Measurements from ENCODE around the gene ATRAID. TPM values are rescaled to one million over a fixed set of nuclear protein-coding genes. Genes with fewer than 3 reads are reported as not detected.

Gene ATRAID
- total RNA-seq, 1 donor from 2014 or later, result 150 TPM

DNA sequence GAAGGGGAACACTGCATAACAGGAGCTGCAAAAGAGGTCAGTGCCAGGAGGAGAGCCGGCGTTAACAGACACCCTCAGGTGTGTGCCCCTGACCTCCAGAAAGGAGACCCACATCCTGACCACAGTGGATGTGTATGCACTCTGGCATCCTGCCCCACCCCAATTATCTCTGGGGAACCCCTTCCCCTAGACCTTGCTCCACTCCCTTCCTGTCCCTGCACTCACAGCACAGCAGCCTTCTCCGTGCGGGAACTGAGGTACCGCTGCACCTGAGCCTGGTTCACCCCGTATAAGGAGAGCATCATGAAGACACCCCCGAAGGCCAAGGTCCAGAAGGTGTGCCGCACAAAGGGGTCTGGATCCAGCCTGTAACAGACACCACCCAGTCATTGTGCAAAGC lies 7.3 kb upstream of the ATRAID start:
- intact Hi-C loops (cut with DNase I), result no loop called here
- TF ChIP-seq, protein P1, sequence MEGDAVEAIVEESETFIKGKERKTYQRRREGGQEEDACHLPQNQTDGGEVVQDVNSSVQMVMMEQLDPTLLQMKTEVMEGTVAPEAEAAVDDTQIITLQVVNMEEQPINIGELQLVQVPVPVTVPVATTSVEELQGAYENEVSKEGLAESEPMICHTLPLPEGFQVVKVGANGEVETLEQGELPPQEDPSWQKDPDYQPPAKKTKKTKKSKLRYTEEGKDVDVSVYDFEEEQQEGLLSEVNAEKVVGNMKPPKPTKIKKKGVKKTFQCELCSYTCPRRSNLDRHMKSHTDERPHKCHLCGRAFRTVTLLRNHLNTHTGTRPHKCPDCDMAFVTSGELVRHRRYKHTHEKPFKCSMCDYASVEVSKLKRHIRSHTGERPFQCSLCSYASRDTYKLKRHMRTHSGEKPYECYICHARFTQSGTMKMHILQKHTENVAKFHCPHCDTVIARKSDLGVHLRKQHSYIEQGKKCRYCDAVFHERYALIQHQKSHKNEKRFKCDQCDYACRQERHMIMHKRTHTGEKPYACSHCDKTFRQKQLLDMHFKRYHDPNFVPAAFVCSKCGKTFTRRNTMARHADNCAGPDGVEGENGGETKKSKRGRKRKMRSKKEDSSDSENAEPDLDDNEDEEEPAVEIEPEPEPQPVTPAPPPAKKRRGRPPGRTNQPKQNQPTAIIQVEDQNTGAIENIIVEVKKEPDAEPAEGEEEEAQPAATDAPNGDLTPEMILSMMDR (IDR thresholded peaks at IDR 0.05), result no peak
- TF ChIP-seq POLR2A (IDR thresholded peaks at IDR 0.05), result no peak
- TF ChIP-seq POLR2AphosphoS5 (IDR thresholded peaks at IDR 0.05; ENCODE audit: insufficient read depth in 1 of 2, low read depth in 1 of 2), result no peak

DNA sequence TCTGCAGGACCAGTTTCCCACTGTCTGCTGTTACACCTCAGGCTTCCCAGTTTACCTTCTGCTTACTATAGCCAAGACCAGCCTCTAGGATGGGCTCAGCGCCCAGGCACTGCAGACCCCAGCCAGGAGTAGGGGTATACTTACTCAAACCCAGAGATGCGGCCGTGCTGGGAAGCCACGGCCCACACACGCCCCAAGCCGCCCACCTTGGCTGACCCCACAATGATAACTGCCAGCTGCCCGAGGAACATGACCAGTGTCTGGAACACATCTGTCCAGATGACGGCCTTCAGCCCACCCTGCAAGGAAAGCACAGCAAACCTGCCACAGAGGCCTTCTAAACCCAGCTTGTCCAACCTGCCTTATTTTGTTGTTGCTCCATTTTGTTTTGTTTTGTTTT lies 6.6 kb upstream of the ATRAID start:
- H3K36me3 ChIP-seq, result peaks cover 0 to 55% of the 10 kb centered on the region in 2 donors
- TF ChIP-seq, protein P1 (IDR thresholded peaks at IDR 0.05), result no peak
- no peak for TF ChIP-seq POLR2AphosphoS5 (IDR thresholded peaks at IDR 0.05; ENCODE audit: insufficient read depth in 1 of 2, low read depth in 1 of 2)
- TF ChIP-seq POLR2A (IDR thresholded peaks at IDR 0.05), result no peak

More for the DNA sequence above, 7.3 kb upstream of the ATRAID start:
- Histone ChIP-seq H3K9me3 (no peaks in the 10 kb centered on the region), H3K36me3 (peaks cover 0 to 55% of the 10 kb centered on the region in 2 donors), H3K4me1 (no peaks in the 10 kb centered on the region), H3K27me3 (no peaks in the 10 kb centered on the region), H3K27ac (no peak overlapping the region), H3K4me3 (no peak overlapping the region)
- no peak for DNase-seq (ENCODE audit: extremely low spot score in 2 of 2)

DNA sequence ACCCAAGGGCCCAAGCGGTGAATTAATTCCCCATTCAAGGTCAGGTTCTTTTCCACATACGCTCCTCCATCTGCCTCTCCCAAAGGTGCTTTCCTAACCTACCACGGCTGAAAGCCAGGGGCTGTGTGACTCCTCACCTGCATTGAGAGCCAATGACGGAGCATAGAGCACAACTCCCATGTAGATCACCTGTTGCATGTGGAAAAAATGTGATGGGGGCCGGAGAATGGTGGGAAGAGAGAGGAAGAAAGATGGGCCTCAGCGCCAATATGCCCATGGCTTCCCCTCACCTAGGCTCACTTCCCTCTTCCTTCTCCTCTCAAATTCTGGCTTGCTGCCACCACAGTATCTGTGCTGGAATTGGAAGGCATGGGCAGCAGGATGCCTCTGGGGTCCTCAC lies 5.5 kb upstream of the ATRAID start:
- TF ChIP-seq POLR2AphosphoS5 (IDR thresholded peaks at IDR 0.05; ENCODE audit: insufficient read depth in 1 of 2, low read depth in 1 of 2) (no peak), POLR2A (IDR thresholded peaks at IDR 0.05) (no peak)
- TF ChIP-seq, protein P1 (IDR thresholded peaks at IDR 0.05), result no peak
- peaks cover 0 to 52% of the 10 kb centered on the region in 2 donors for H3K36me3 ChIP-seq
- peaks cover 7% of the 10 kb centered on the region for H3K4me1 ChIP-seq
- no peak for DNase-seq (ENCODE audit: extremely low spot score in 2 of 2)
- H3K27me3 ChIP-seq, result no peaks in the 10 kb centered on the region
- no peak overlapping the region for H3K27ac ChIP-seq
- no peaks in the 10 kb centered on the region for H3K9me3 ChIP-seq
- intact Hi-C loops (cut with DNase I), result no loop called here
- no peak overlapping the region for H3K4me3 ChIP-seq

More for the DNA sequence above, 6.6 kb upstream of the ATRAID start:
- Histone ChIP-seq H3K9me3 (no peaks in the 10 kb centered on the region), H3K27ac (no peak overlapping the region), H3K4me1 (no peaks in the 10 kb centered on the region), H3K4me3 (no peak overlapping the region), H3K27me3 (no peaks in the 10 kb centered on the region)
- intact Hi-C loops (cut with DNase I), result no loop called here
- no peak for DNase-seq (ENCODE audit: extremely low spot score in 2 of 2)

DNA sequence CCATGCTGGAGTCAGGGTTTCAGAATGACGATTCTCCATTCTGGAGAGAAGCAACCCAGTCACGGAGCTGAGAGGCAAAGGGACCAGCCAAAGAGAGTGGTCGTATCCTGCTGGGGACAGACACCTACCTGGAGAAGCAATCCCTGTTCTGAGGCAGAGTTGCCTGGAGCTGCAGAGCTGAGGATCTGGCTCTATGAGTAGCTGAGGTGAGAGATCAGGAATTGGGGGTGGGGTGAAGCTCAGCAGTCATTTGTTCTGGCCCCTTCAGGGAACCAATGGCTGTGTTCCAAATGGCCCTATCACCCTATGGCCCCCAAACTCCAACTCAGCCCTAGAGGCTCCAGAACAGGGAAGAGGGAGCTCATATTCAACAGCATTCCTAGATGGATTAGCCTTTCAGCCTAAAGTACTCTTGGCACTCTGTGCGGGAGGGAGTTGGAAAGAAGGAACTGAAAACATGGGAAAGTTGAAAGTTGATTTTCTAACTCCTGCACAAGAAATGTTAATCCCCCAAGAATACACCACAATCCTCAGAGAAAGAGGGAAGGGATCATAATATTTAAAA lies 3.3 kb upstream of the ATRAID start:
- no peaks in the 10 kb centered on the region for H3K9me3 ChIP-seq
- H3K27me3 ChIP-seq, result no peaks in the 10 kb centered on the region
- no peak overlapping the region for H3K27ac ChIP-seq
- intact Hi-C loops (cut with DNase I), result no loop called here
- peaks cover 0 to 32% of the 10 kb centered on the region in 2 donors for H3K36me3 ChIP-seq
- H3K4me1 ChIP-seq, result peaks cover 17% of the 10 kb centered on the region
- H3K4me3 ChIP-seq, result no peak overlapping the region
- TF ChIP-seq POLR2A (IDR thresholded peaks at IDR 0.05) (no peak), POLR2AphosphoS5 (IDR thresholded peaks at IDR 0.05; ENCODE audit: insufficient read depth in 1 of 2, low read depth in 1 of 2) (no peak)
- TF ChIP-seq, protein P1 (IDR thresholded peaks at IDR 0.05), result no peak
- DNase-seq (ENCODE audit: extremely low spot score in 2 of 2), result no peak

DNA sequence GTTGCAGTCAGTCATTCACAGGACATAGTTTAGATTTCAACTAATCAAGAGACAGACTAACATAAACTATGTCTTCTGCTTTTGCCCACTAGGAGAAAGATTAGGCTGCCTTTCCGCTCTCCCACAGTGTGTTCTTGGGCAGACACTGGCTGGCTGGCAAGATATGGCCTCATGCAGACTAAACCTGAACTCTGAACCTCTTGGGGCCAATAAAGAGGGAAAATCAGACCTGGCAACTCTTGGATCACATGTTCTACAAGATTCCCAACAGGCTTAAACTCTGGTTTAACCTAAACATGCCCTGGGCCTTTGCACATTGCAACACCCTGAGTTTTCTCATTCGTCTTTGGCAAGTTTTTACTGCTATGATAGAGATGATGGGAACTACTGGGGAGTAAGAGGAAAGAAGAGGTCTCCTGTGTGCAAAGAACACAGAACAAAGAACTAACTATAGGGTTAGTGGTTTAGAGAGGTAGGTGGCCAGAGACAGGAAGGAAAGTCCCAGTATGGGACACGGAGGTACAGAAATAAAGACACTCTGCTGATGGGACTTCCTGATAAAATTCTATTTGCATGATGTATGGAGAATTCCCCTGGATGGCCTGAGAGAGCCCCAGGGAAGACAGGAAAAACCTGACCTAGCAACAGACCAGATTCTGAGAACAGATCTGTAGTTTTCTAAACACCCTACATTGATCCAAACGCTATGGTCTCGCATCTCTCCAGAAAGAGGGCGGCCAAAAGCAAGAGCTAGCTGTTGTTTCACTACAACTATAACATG lies 2.0 kb upstream of the ATRAID start:
- peaks cover 0 to 20% of the 10 kb centered on the region in 2 donors for H3K36me3 ChIP-seq
- no peak overlapping the region for H3K27ac ChIP-seq
- intact Hi-C loops (cut with DNase I), result no loop called here

More for the DNA sequence above, 2.0 kb upstream of the ATRAID start:
- Histone ChIP-seq H3K27me3 (no peaks in the 10 kb centered on the region), H3K9me3 (no peaks in the 10 kb centered on the region), H3K4me1 (peaks cover 20% of the 10 kb centered on the region), H3K4me3 (no peak overlapping the region)
- DNase-seq (ENCODE audit: extremely low spot score in 2 of 2), result no peak
- no peak for TF ChIP-seq POLR2A (IDR thresholded peaks at IDR 0.05)
- TF ChIP-seq, protein P1 (IDR thresholded peaks at IDR 0.05), result no peak
- TF ChIP-seq POLR2AphosphoS5 (IDR thresholded peaks at IDR 0.05; ENCODE audit: insufficient read depth in 1 of 2, low read depth in 1 of 2), result no peak
